Prostate gland (tissue), 2 donors: Measurements from ENCODE around the gene RGS7. TPM values are rescaled to one million over a fixed set of nuclear protein-coding genes. Genes with fewer than 3 reads are reported as not detected.
"Not testable (repeated sequence)": the region's sequence is repeated elsewhere in the genome, so short reads cannot be mapped to it uniquely, and the experiment has no call there.

ENCODE experiments used
- DNase-seq: peaks from one replicate; pipeline ENCODE4 v3.0.0-alpha.2; 2019; ENCODE audit warnings: low spot score
- H3K27ac ChIP-seq, 2 donors: fragments of 200-600 bp; sonication (generic); 2 replicates each; pipeline ENCODE4 v1.5.1; 2017 to 2019
- H3K27me3 ChIP-seq: fragments of 200-600 bp; sonication (generic); replicated peaks from 2 replicates; pipeline ENCODE4 v1.5.1; 2019; ENCODE audit not compliant: insufficient read depth
- H3K36me3 ChIP-seq, 2 donors: fragments of 200-600 bp; sonication (generic); 1 replicate in 1 of 2; 2 replicates in 1 of 2; pipeline versions ENCODE4 v1.5.1 to v1.8.1; 2017 to 2019
- H3K4me1 ChIP-seq: fragments of 200-600 bp; sonication (generic); replicated peaks from 2 replicates; pipeline ENCODE4 v1.5.1; 2019
- H3K4me3 ChIP-seq, 2 donors: fragments of 200-600 bp; sonication (generic); 2 replicates each; pipeline ENCODE4 v1.5.1; 2017 to 2019
- H3K9me3 ChIP-seq: fragments of 200-600 bp; sonication (generic); 2 replicates; pipeline ENCODE4 v1.5.1; 2017
- POLR2A ChIP-seq: fragments of 450-650 bp; IDR thresholded peaks from one replicate; pipeline ENCODE4 v1.6.1; 2016; ENCODE audit warnings: antibody characterized with exemption, mild to moderate bottlenecking
- POLR2AphosphoS5 ChIP-seq: sonication (generic); formaldehyde crosslinking; IDR thresholded peaks from one replicate; pipeline ENCODE4 v1.6.1; 2017; ENCODE audit warnings: antibody characterized with exemption
- WGBS: methylation state at CpG from one replicate; pipeline ENCODE4 v1.1.5; 2018; 5-methylcytosine and 5-hydroxymethylcytosine counted together
- intact Hi-C: fragments of 100-400 bp; cut with DNase I; formaldehyde crosslinking; loops from one replicate; pipeline ENCODE4 v1.14.2; 2022
- total RNA-seq, 2 donors: library from RNA; depleted of rRNA; stranded (reverse); fragments of >200 nt; gene quantifications; one replicate each; pipeline ENCODE4 v1.1.0, GENCODE V29; 2016
- TF ChIP-seq, protein P1 (sequence below), 4 experiments: fragments of 200-600 bp in 2 of 4; fragments of 450-650 bp in 2 of 4; sonication (generic) in 2 of 4; IDR thresholded peaks; 1 replicate in 3 of 4; 2 replicates in 1 of 4; pipeline ENCODE4 v1.5.1; 2016 to 2019; ENCODE audit warnings: antibody characterized with exemption in 4 of 4, mild to moderate bottlenecking in 2 of 4, moderate library complexity in 2 of 4

The RGS7 gene
- total RNA-seq, 2 donors from 2014 or later = 0.32 to 1.3 TPM

DNA sequence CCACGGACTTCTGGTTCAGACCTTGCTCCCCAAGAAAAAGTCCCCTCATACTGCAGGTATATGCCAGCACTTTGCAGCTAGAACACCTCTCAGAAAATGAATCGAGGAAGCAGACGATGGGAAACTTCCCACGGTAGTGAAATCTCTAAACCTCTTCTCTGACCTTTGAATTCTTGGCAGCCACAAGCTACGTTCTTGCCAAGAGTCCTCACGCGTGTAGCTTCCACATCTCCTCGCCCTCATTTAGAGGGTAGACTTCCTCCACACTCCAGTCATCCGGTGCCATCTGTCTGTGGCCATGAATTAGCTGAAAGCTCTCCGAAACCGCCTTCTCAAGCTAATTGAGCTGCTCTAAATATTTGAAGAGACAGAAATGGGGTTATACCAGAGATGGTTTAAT is 127.8 kb downstream of the RGS7 start:
- 39% methylated on average over 11 of the region's 11 CpGs for WGBS
- H3K9me3 ChIP-seq = no peaks in the 10 kb centered on the region
- no peak for TF ChIP-seq POLR2A
- TF ChIP-seq POLR2AphosphoS5 = no peak
- TF ChIP-seq, protein P1, sequence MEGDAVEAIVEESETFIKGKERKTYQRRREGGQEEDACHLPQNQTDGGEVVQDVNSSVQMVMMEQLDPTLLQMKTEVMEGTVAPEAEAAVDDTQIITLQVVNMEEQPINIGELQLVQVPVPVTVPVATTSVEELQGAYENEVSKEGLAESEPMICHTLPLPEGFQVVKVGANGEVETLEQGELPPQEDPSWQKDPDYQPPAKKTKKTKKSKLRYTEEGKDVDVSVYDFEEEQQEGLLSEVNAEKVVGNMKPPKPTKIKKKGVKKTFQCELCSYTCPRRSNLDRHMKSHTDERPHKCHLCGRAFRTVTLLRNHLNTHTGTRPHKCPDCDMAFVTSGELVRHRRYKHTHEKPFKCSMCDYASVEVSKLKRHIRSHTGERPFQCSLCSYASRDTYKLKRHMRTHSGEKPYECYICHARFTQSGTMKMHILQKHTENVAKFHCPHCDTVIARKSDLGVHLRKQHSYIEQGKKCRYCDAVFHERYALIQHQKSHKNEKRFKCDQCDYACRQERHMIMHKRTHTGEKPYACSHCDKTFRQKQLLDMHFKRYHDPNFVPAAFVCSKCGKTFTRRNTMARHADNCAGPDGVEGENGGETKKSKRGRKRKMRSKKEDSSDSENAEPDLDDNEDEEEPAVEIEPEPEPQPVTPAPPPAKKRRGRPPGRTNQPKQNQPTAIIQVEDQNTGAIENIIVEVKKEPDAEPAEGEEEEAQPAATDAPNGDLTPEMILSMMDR (IDR thresholded peaks at IDR 0.05) = no peak
- no peaks in the 10 kb centered on the region for H3K4me1 ChIP-seq
- H3K4me3 ChIP-seq = no peak overlapping the region
- no peak overlapping the region for H3K27ac ChIP-seq
- no peak for DNase-seq
- H3K36me3 ChIP-seq = no peaks in the 10 kb centered on the region
- H3K27me3 ChIP-seq = no peaks in the 10 kb centered on the region
- intact Hi-C loops = no loop called here

DNA sequence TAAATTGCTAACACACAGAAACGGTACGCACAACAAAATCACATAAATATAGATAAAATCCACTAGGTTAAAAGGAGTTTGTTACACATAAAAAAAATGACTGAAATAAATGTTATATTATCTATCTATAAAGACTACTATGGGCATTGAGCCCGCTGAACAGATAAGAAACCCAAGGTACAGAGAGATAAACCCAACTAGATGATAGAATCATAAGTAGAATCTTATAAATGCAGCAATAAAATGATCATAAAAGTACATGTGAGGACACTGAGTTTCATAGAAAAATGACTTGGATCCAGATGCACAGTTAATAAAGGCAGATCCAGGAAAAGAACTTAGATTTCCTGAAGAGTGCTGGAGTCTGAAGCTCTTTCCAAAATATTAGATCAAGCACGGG is 128.7 kb downstream of the RGS7 start:
- WGBS = 33% methylated on average over 4 of the region's 4 CpGs
- DNase-seq = no peak
- H3K27me3 ChIP-seq = no peaks in the 10 kb centered on the region
- no peaks in the 10 kb centered on the region for H3K9me3 ChIP-seq
- intact Hi-C loops = no loop called here
- no peaks in the 10 kb centered on the region for H3K36me3 ChIP-seq
- no peaks in the 10 kb centered on the region for H3K4me1 ChIP-seq
- no peak overlapping the region for H3K4me3 ChIP-seq
- TF ChIP-seq POLR2A (no peak), POLR2AphosphoS5 (no peak)
- TF ChIP-seq, protein P1 (IDR thresholded peaks at IDR 0.05) = no peak
- H3K27ac ChIP-seq = no peak overlapping the region

DNA sequence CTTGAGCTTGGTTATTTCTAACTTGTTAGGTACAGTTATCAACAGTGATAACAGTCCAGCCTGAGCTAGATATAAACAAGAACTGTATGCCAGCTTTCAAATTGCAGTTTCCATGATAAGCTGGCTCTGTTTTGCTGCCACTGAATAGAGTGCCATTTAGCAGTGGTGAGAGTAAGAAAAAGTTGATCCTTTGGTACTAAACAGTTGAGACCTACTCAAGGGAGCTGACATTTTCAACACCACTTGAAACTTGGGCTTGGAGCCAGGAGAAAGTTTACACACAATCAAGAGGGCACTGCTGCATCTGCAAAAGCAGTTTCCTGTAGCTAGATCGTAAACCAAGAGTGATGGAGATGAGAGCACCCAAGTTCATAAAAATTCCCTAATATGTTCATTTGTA is 131.3 kb downstream of the RGS7 start:
- H3K27me3 ChIP-seq = no peaks in the 10 kb centered on the region
- H3K9me3 ChIP-seq = no peaks in the 10 kb centered on the region
- no peak overlapping the region for H3K4me3 ChIP-seq
- TF ChIP-seq, protein P1 (IDR thresholded peaks at IDR 0.05) = no peak
- TF ChIP-seq POLR2A (no peak), POLR2AphosphoS5 (no peak)
- no peaks in the 10 kb centered on the region for H3K4me1 ChIP-seq
- H3K27ac ChIP-seq = no peak overlapping the region
- intact Hi-C loops = no loop called here
- 21% methylated on average over 1 of the region's 1 CpG for WGBS
- H3K36me3 ChIP-seq = no peaks in the 10 kb centered on the region
- DNase-seq = no peak

DNA sequence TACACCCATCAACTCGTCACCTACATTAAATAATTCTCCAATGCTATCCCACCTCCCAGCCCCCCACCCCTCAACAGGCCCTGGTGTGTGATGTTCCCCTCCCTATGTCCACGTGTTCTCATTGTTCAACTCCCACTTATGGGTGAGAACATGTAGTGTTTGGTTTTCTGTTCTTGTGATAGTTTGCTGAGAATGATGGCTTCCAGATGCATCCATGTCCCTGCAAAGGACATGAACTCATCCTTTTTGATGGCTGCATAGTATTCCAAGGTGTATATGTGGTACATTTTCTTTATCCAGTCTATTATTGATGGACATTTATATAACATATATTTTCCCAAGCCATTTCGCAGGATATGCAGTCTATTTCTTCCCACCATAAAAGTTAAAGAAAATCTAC is 132.8 kb downstream of the RGS7 start:
- H3K4me1 ChIP-seq, H3K4me3 ChIP-seq, intact Hi-C loops, H3K27ac ChIP-seq, DNase-seq, H3K9me3 ChIP-seq, H3K27me3 ChIP-seq, H3K36me3 ChIP-seq: not testable (repeated sequence)
- WGBS = 95% methylated on average over 3 of the region's 3 CpGs

DNA sequence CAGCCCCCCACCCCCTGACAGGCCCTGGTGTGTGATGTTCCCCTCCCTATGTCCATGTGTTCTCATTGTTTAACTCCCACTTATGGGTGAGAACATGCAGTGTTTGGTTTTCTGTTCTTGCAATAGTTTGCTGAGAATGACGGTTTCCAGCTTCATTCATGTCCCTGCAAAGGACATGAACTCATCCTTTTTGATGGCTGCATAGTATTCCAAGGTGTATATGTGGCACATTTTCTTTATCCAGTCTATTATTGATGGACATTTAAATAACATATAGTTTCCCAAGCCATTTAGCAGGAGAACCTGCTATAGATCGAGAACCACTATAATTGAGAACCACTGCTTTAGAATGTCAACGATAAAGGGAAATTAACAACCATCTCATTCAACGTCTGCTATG is 134.2 kb downstream of the RGS7 start:
- DNase-seq, H3K27ac ChIP-seq, H3K9me3 ChIP-seq, H3K4me1 ChIP-seq, H3K36me3 ChIP-seq, intact Hi-C loops, H3K27me3 ChIP-seq, H3K4me3 ChIP-seq: not testable (repeated sequence)
- 86% methylated on average over 4 of the region's 4 CpGs for whole genome bisulfite sequencing

DNA sequence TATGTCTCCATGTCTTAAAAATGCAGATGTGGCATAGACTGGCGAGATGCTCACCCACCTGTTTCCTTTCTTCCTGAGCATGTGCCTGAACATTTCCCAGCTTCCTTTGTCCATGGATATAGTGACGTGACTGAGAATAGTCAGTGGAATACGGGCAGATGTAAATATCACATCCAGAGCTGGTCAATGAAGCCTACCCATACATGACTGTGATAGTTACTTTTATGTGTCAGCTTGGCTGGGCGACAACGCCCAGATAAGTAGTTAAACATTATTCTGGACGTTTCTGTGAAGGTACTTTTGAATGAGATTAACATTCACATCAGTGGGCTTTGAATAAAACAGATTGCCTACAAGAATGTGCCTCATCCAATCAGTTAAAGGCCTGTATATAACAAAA is 135.7 kb downstream of the RGS7 start:
- no peaks in the 10 kb centered on the region for H3K36me3 ChIP-seq
- no peak overlapping the region for H3K4me3 ChIP-seq
- no peak overlapping the region for H3K27ac ChIP-seq
- H3K27me3 ChIP-seq = no peaks in the 10 kb centered on the region
- 62% methylated on average over 6 of the region's 6 CpGs for WGBS
- no peaks in the 10 kb centered on the region for H3K9me3 ChIP-seq
- no peaks in the 10 kb centered on the region for H3K4me1 ChIP-seq
- DNase-seq = no peak
- intact Hi-C loops = no loop called here
- TF ChIP-seq, protein P1 (IDR thresholded peaks at IDR 0.05) = no peak
- TF ChIP-seq POLR2AphosphoS5 (no peak), POLR2A (no peak)

DNA sequence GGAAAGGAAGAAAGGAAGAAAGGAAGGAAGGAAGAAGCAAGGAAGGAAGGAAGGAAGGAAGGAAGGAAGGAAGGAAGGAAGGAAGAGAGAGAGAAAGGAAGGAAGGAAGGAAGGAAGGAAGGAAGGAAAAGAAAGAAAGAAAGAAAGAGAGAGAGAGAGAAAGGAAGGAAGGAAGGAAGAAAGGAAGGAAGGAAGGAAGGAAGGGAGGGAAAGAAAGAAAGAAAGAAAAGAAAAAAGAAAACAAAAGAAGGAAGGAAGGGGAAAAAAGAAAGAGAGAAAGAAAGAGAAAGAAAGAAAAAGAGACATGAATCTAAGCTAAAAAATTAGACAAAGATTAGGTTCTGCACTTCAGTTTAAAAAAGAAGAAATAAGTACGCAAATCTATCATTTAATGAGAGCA is 136.1 kb downstream of the RGS7 start:
- H3K4me3 ChIP-seq, H3K27me3 ChIP-seq, H3K36me3 ChIP-seq, intact Hi-C loops, DNase-seq, H3K4me1 ChIP-seq, H3K9me3 ChIP-seq, H3K27ac ChIP-seq: not testable (repeated sequence)
- 95% methylated on average over 1 of the region's 1 CpG for WGBS
